ENCODE results near the gene OVOL2.

- TF ChIP-seq POLR2A (IDR thresholded peaks at IDR 0.05) (no peak), POLR2AphosphoS5 (IDR thresholded peaks at IDR 0.05) (no peak)
- TF ChIP-seq, protein P1, sequence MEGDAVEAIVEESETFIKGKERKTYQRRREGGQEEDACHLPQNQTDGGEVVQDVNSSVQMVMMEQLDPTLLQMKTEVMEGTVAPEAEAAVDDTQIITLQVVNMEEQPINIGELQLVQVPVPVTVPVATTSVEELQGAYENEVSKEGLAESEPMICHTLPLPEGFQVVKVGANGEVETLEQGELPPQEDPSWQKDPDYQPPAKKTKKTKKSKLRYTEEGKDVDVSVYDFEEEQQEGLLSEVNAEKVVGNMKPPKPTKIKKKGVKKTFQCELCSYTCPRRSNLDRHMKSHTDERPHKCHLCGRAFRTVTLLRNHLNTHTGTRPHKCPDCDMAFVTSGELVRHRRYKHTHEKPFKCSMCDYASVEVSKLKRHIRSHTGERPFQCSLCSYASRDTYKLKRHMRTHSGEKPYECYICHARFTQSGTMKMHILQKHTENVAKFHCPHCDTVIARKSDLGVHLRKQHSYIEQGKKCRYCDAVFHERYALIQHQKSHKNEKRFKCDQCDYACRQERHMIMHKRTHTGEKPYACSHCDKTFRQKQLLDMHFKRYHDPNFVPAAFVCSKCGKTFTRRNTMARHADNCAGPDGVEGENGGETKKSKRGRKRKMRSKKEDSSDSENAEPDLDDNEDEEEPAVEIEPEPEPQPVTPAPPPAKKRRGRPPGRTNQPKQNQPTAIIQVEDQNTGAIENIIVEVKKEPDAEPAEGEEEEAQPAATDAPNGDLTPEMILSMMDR (IDR thresholded peaks at IDR 0.05) = no peak
Measured at GRCh38 chr20:17987988-17988387, 69.7 kb downstream of the OVOL2 start.

Data from transverse colon (tissue), 4 donors.